OCI-LY1 (cell line): ENCODE measurements around the gene NR6A1.

Experiments
- CTCF ChIP-seq: fragments of 200-600 bp; sonication (generic), shearing (Covaris generic); IDR thresholded peaks from 2 replicates; pipeline ENCODE4 v1.5.1; 2017; ENCODE audit warnings: mild to moderate bottlenecking, antibody characterized with exemption, low read length, moderate library complexity, mixed read lengths
- EZH2 ChIP-seq: fragments of 200-600 bp; sonication (generic), shearing (Covaris generic); IDR thresholded peaks from 2 replicates; pipeline ENCODE4 v1.8.0; 2017; ENCODE audit warnings: borderline replicate concordance, mixed run types, mild to moderate bottlenecking, antibody characterized with exemption, low read length, moderate library complexity, mixed read lengths

GRCh38 chr9:124475158-124475867, 295.8 kb downstream of the NR6A1 start:
- TF ChIP-seq CTCF (peak; percentile 34; the same call in 1 of the 2 replicates), EZH2 (no peak)
